CD14-positive monocyte (primary cell): Measurements from ENCODE around the gene LDLRAD4. TPM values are rescaled to one million over a fixed set of nuclear protein-coding genes. Genes with fewer than 3 reads are reported as not detected.

Source experiments
- DNase-seq, 3 donors: peaks; one replicate each; pipeline ENCODE4 v3.0.0-alpha.2; 2011 to 2022
- H2AFZ ChIP-seq: 2 replicates; pipeline ENCODE4 v1.6.0; 2012; ENCODE audit warnings: mild to moderate bottlenecking, low read depth, low read length, inconsistent platforms; ENCODE audit not compliant: insufficient read depth, poor library complexity, severe bottlenecking
- H3K27ac ChIP-seq, 2 donors: 1 replicate in 1 of 2; 2 replicates in 1 of 2; pipeline ENCODE4 v1.5.1; 2012 to 2013; ENCODE audit warnings: low read length in 2 of 2, control low read depth in 1 of 2, inconsistent platforms in 1 of 2, low read depth in 1 of 2, mild to moderate bottlenecking in 1 of 2
- H3K27me3 ChIP-seq, 2 donors: one replicate each; pipeline versions ENCODE4 v1.6.0 to v1.6.1; 2011 to 2013; ENCODE audit warnings: low read length in 2 of 2; ENCODE audit not compliant: control insufficient read depth in 2 of 2, insufficient read depth in 2 of 2
- H3K36me3 ChIP-seq, 2 donors: replicated peaks in 1 of 2; 1 replicate in 1 of 2; 2 replicates in 1 of 2; pipeline versions ENCODE4 v1.5.1 to v1.6.1; 2012 to 2013; ENCODE audit warnings: low read length in 2 of 2, control low read depth in 1 of 2, inconsistent platforms in 1 of 2, mild to moderate bottlenecking in 1 of 2; ENCODE audit not compliant: insufficient read depth in 2 of 2, control insufficient read depth in 1 of 2
- H3K4me1 ChIP-seq, 2 donors: 1 replicate in 1 of 2; 2 replicates in 1 of 2; pipeline versions ENCODE4 v1.5.1 to v1.6.1; 2012 to 2013; ENCODE audit warnings: low read length in 2 of 2, control low read depth in 1 of 2, inconsistent platforms in 1 of 2, mild to moderate bottlenecking in 1 of 2, moderate library complexity in 1 of 2; ENCODE audit not compliant: insufficient read depth in 2 of 2, control insufficient read depth in 1 of 2
- H3K4me2 ChIP-seq: replicated peaks from 2 replicates; pipeline ENCODE3; 2012; ENCODE audit warnings: low read length, moderate library complexity, mild to moderate bottlenecking; ENCODE audit not compliant: poor library complexity, severe bottlenecking; ENCODE audit errors: extremely low read depth
- H3K4me3 ChIP-seq, 3 experiments: fragments of 200-600 bp in 1 of 3; sonication (generic) in 1 of 3; replicated peaks in 1 of 3; 1 replicate in 2 of 3; 2 replicates in 1 of 3; pipeline ENCODE4 v1.5.1; 2011 to 2013; ENCODE audit warnings: low read length in 3 of 3, mild to moderate bottlenecking in 3 of 3, control low read depth in 2 of 3, low read depth in 2 of 3, inconsistent platforms in 1 of 3, moderate library complexity in 1 of 3
- H3K79me2 ChIP-seq: 2 replicates; pipeline ENCODE4 v1.6.0; 2012; ENCODE audit warnings: mild to moderate bottlenecking, control low read depth, inconsistent platforms, low read length, moderate library complexity; ENCODE audit not compliant: insufficient read depth
- H3K9ac ChIP-seq: 2 replicates; pipeline ENCODE4 v1.6.0; 2017; ENCODE audit warnings: low read length, mild to moderate bottlenecking; ENCODE audit not compliant: insufficient read depth, poor library complexity, severe bottlenecking
- H3K9me3 ChIP-seq, 2 donors: replicated peaks in 1 of 2; 1 replicate in 1 of 2; 2 replicates in 1 of 2; pipeline versions ENCODE4 v1.5.1 to v1.6.1; 2012 to 2013; ENCODE audit warnings: low read length in 2 of 2, control low read depth in 1 of 2; ENCODE audit not compliant: control insufficient read depth in 1 of 2, insufficient read depth in 1 of 2
- H4K20me1 ChIP-seq: 2 replicates; pipeline ENCODE4 v1.6.0; 2012; ENCODE audit warnings: mild to moderate bottlenecking, low read length, control low read depth, moderate library complexity; ENCODE audit not compliant: insufficient read depth
- H3K27ac Mint-ChIP-seq, 7 donors: one replicate each; pipeline ENCODE4 v1.8.0; 2020; ENCODE audit warnings: mild to moderate bottlenecking in 7 of 7, mixed read lengths in 7 of 7, moderate library complexity in 6 of 7, inconsistent platforms in 2 of 7
- H3K27me3 Mint-ChIP-seq, 3 donors: one replicate each; pipeline ENCODE4 v1.8.0; 2021 to 2022; ENCODE audit warnings: low read depth in 3 of 3, mild to moderate bottlenecking in 3 of 3, mixed read lengths in 3 of 3, moderate library complexity in 3 of 3, inconsistent platforms in 1 of 3
- H3K36me3 Mint-ChIP-seq, 2 donors: one replicate each; pipeline ENCODE4 v1.8.0; 2020; ENCODE audit warnings: mixed read lengths in 2 of 2, inconsistent platforms in 1 of 2, mild to moderate bottlenecking in 1 of 2
- H3K4me1 Mint-ChIP-seq: one replicate; pipeline ENCODE4 v1.8.0; 2020; ENCODE audit warnings: mild to moderate bottlenecking, mixed read lengths
- H3K4me3 Mint-ChIP-seq, 2 donors: one replicate each; pipeline ENCODE4 v1.8.0; 2020; ENCODE audit warnings: mild to moderate bottlenecking in 2 of 2, mixed read lengths in 2 of 2, moderate library complexity in 1 of 2
- H3K9me3 Mint-ChIP-seq, 7 donors: one replicate each; pipeline ENCODE4 v1.8.0; 2020 to 2022; ENCODE audit warnings: mixed read lengths in 7 of 7, mild to moderate bottlenecking in 6 of 7, moderate library complexity in 6 of 7, inconsistent platforms in 2 of 7
- CTCF ChIP-seq: fragments of 200-600 bp; IDR thresholded peaks from one replicate; pipeline ENCODE4 v1.8.0; 2022; ENCODE audit warnings: antibody characterized with exemption, mild to moderate bottlenecking
- WGBS: methylation state at CpG from one replicate; pipeline ENCODE4 v1.1.5; 2013; ENCODE audit warnings: missing lambda C conversion rate; ENCODE audit not compliant: insufficient coverage; 5-methylcytosine and 5-hydroxymethylcytosine counted together
- intact Hi-C, 2 donors: fragments of 100-400 bp; cut with micrococcal nuclease; formaldehyde crosslinking; loops; one replicate each; pipeline versions ENCODE4 v1.15.0 to v1.15.1; 2023
- polyA plus RNA-seq, 3 donors: library from polyadenylated mRNA; depleted of rRNA in 1 of 3; unstranded in 2 of 3; stranded (reverse) in 1 of 3; fragments of 300-500 nt in 2 of 3; fragments of >200 nt in 1 of 3; fragmentation: Illumina TruSeq in 2 of 3; gene quantifications; 1 replicate in 2 of 3; 2 replicates in 1 of 3; pipeline ENCODE4 v1.2.3, GENCODE V29; 2012 to 2021

The LDLRAD4 gene
- polyA plus RNA-seq, 3 donors = 13.5 to 15.4 (median 13.8) TPM

GRCh38 chr18:13260197-13260934 lies 41.8 kb downstream of the LDLRAD4 start:
- peaks cover 41% of the 10 kb centered on the region for H3K4me1 Mint-ChIP-seq
- H3K9ac ChIP-seq = peak overlapping the region; percentile 2
- H3K4me3 ChIP-seq = peak overlapping the region in 1 of 3 experiments; percentile 10
- peaks cover 0 to 2% (median 0%) of the 10 kb centered on the region in 7 donors for H3K9me3 Mint-ChIP-seq
- WGBS = 80% methylated on average over 5 of the region's 8 CpGs
- peak overlapping the region in 1 of 2 donors; percentile 66 for H3K4me3 Mint-ChIP-seq
- peak overlapping the region; percentile 27 for H3K4me2 ChIP-seq
- peak overlapping the region in 1 of 2 donors; percentile 36 for H3K27ac ChIP-seq
- peaks cover 75% of the 10 kb centered on the region for H4K20me1 ChIP-seq
- peaks cover 0 to 5% (median 3%) of the 10 kb centered on the region in 3 donors for H3K27me3 Mint-ChIP-seq
- no peaks in the 10 kb centered on the region for H3K9me3 ChIP-seq
- peak overlapping the region; percentile 56 to 77 (median 63) for H3K27ac Mint-ChIP-seq
- no peaks in the 10 kb centered on the region for H3K36me3 Mint-ChIP-seq
- no peak for TF ChIP-seq CTCF
- H2AFZ ChIP-seq = no peak overlapping the region
- DNase-seq = peak; percentile 21 to 61 (median 59)
- H3K79me2 ChIP-seq = no peaks in the 10 kb centered on the region
- H3K27me3 ChIP-seq = no peaks in the 10 kb centered on the region
- intact Hi-C loops = loop anchor here in 1 of 2 donors (5.0 kb wide), 1 partner anchor 38 kb away; no protein-coding TSS in a partner anchor
- H3K4me1 ChIP-seq = peaks cover 34 to 36% of the 10 kb centered on the region in 2 donors
- no peaks in the 10 kb centered on the region for H3K36me3 ChIP-seq

- WGBS = 60% methylated on average over 8 of the region's 12 CpGs
- no peak overlapping the region for H3K9ac ChIP-seq
- H3K27me3 Mint-ChIP-seq = peaks cover 0 to 5% (median 5%) of the 10 kb centered on the region in 3 donors
- H3K27ac ChIP-seq = peak overlapping the region in 1 of 2 donors; percentile 32
- peaks cover 0 to 2% (median 0%) of the 10 kb centered on the region in 7 donors for H3K9me3 Mint-ChIP-seq
- no peaks in the 10 kb centered on the region for H3K36me3 ChIP-seq
- H3K9me3 ChIP-seq = no peaks in the 10 kb centered on the region
- DNase-seq = no peak
- H3K27ac Mint-ChIP-seq = peak overlapping the region in 6 of 7 donors; percentile 8 to 77 (median 63)
- H3K4me1 Mint-ChIP-seq = peaks cover 41% of the 10 kb centered on the region
- intact Hi-C loops = loop anchor here in 1 of 2 donors (5.0 kb wide), 1 partner anchor 39 kb away; no protein-coding TSS in a partner anchor
- peak overlapping the region; percentile 27 for H3K4me2 ChIP-seq
- H3K36me3 Mint-ChIP-seq = no peaks in the 10 kb centered on the region
- H4K20me1 ChIP-seq = peaks cover 75% of the 10 kb centered on the region
- H3K27me3 ChIP-seq = no peaks in the 10 kb centered on the region
- H2AFZ ChIP-seq = no peak overlapping the region
- H3K4me3 Mint-ChIP-seq = peak overlapping the region in 1 of 2 donors; percentile 40
- no peaks in the 10 kb centered on the region for H3K79me2 ChIP-seq
- TF ChIP-seq CTCF = no peak
- H3K4me3 ChIP-seq = no peak overlapping the region
- H3K4me1 ChIP-seq = peaks cover 34 to 36% of the 10 kb centered on the region in 2 donors
Measured at GRCh38 chr18:13260935-13261640, 42.5 kb downstream of the LDLRAD4 start.
